ENCODE measurements around the gene PTPRT.

DNA sequence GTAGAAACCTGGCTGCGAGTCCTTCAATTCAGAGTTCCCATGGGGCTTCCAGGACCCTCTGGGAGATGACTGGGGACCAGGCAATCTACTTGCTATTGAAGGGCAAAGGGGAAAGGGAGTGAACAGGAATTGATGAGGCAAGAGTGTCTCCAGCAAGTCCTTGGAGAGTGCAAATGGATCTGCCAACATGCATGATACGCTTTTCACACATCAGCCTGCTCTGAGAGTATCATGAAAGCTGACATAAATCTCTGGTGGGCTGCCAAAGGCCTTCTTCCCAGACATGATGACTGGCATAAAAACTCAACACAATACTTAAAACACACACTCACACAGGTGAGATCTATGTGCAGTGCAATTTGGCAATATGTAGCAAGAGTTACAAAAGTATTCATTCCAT lies 759.1 kb downstream of the PTPRT start:
- TF ChIP-seq, protein P1, sequence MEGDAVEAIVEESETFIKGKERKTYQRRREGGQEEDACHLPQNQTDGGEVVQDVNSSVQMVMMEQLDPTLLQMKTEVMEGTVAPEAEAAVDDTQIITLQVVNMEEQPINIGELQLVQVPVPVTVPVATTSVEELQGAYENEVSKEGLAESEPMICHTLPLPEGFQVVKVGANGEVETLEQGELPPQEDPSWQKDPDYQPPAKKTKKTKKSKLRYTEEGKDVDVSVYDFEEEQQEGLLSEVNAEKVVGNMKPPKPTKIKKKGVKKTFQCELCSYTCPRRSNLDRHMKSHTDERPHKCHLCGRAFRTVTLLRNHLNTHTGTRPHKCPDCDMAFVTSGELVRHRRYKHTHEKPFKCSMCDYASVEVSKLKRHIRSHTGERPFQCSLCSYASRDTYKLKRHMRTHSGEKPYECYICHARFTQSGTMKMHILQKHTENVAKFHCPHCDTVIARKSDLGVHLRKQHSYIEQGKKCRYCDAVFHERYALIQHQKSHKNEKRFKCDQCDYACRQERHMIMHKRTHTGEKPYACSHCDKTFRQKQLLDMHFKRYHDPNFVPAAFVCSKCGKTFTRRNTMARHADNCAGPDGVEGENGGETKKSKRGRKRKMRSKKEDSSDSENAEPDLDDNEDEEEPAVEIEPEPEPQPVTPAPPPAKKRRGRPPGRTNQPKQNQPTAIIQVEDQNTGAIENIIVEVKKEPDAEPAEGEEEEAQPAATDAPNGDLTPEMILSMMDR (conservative IDR thresholded peaks at IDR 0.05; ENCODE audit: low read depth, low read length): no peak
- no peak for TF ChIP-seq EZH2 (IDR thresholded peaks at IDR 0.05; ENCODE audit: borderline replicate concordance, low read depth, low read length, poor library complexity, severe bottlenecking)
